ENCODE measurements around the gene CHRD.
A peak's percentile ranks its signal among the peaks of the same experiment; 100 is the strongest.

The CHRD gene

GRCh38 chr3:184346480-184347190, 33.2 kb upstream of the CHRD start:
- DNase-seq = no peak

DNA sequence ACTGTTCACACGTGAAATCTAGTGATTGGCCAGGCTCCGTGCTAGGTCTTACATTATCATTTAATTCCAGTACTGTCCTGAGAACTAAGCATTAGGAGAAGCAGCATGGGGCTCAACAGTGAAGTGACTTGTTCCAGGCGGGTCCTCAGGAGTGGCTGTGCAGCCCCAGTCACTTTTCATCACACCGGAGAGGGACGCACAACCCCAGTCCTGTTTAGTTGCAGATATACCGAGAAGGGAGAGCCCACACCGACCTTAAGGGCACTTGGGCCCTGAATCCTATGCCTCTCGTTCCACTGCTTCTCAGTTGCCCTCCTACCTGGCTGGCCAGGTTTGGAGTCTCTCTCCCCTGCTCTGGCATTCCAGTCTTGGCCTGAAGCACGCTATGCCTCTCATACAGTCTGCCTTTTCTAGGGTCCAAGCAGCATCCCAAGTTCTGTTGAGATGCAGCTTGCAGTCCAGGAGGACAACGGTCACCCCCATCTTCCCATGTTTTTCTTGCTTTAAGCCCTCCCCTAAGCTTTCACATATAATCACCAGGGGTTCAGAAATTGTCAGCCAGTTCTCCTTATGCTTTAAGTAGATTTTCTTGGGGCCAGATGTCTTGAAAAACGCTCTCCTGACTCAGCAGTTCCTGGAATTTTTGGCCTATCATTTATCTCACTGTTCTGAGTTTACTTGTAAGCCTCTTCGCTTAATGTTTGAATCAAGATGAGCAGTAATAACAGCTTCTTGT, 32.4 kb upstream of the CHRD start:
- DNase-seq = no peak

- no peak for DNase-seq
Measured at GRCh38 chr3:184348057-184348382, 31.8 kb upstream of the CHRD start.

- peak in 11 of 56 donors; percentile 8 to 64 (median 27) for DNase-seq
Measured at GRCh38 chr3:184349563-184350470, 30.0 kb upstream of the CHRD start.

GRCh38 chr3:184350618-184351017, 29.2 kb upstream of the CHRD start:
- no peak for DNase-seq

GRCh38 chr3:184351511-184352148, 28.2 kb upstream of the CHRD start:
- peak in 1 of 56 donors; percentile 24 for DNase-seq

GRCh38 chr3:184352149-184352785, 27.6 kb upstream of the CHRD start:
- no peak for DNase-seq

DNA sequence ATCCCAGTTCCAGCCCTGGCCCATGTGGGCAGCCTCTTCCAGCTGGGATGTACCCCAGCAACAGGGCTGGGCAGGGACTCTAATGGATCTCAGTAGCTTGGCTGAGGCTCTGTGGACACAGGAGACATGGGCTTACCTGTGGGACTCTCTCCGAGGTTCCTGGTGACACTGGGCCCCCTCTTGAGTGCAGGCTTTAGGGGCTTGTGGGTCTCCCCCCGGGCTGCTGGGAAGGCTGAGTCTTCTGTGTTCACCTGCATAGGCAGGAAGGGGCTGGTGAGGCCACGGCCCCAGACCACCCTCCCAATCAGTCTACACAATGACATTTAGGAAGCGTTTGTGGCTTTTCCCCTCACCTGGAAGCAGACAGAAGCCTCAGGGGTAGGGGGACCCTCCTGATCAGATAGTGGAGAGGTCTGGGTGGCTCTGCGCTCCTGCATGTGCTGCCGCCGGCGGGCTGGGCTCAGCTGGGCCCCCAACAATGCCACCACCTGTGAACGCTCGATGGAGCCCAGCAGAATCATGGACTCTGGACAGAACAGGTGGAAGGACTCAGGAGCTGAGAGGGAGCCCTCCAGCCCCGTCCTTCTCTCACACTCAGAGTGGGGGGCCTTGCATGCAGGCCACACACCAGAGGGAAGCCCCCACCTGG, 26.8 kb upstream of the CHRD start:
- DNase-seq = no peak

DNA sequence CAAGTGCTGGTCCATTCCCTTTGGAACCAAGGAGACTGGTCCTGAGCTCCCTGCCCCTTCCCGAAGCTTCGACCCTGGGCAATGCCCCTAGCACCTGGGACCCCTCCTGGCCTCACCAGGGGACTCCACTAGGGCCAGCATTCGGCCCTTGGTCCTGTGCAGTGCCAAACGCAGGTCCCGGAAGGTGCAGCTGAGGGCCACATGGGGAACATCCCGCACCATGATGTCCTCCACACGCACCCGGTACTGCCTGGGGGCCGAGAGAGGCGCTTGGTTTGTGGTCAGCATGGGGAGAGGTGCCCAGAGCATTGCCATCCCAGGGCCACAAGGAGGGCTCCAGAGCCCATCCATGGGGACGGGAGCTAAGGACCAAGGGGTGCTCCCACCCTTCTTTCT, 26.3 kb upstream of the CHRD start:
- DNase-seq = no peak

GRCh38 chr3:184354121-184354728, 25.6 kb upstream of the CHRD start:
- peak in 22 of 56 donors; percentile 9 to 71 (median 30) for DNase-seq

DNA sequence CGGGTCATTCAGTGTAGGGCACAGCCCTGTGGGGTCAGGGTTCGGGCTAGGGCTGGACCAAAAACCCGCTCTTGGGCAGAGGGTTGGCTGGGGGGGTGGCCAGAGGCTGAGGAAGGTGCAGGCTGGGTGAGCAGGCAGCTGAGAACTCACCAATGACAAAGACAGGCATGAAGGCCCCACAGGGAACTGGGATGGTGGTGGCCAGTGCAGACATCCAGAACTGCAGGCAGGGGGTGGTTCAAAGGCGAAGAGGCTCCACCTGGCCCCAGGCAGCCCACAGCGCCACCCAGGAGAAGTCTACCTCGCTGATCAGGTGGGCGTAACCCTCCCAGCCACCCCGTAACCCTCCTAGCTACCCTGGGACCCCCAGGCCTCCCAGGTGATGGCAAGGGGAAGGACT, 25.1 kb upstream of the CHRD start:
- DNase-seq = no peak

DNA sequence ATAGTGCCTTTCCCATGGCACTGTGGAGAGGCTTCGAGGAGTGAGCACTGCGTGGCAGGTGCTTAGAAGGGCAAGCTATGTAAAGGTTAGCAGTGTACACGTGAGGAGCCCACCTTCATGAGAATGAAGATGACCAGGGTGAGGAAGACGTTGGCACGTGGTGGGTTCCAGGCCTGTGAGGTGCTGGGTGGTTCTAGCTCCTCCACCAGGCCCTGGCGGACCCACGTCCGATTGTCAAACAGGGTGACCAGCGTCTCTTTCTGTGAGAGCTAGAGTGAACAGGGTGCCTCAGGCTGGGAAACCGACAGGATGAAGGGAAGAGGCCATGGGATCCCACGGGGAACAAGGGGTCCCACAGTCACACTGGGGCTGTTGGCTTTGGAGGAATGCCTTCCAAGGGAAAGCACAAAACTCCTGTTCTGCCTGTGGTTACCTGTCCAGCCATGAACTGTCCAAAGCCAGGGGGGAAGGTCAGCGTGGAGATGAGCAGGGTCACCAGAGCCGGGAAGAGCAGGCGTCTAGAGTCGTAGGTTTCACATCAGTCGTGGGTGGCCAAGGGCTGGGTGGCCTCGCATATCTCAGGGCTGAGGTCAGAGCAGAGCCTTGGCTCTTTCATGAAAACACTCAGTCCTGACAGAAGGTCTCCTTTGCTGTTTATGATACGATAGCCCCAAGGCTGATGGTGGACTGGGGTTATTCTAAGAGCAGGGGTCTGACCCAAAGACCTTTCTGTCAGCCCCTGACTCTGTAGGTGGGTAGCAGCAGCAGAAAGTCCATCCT, 24.4 kb upstream of the CHRD start:
- no peak for DNase-seq

GRCh38 chr3:184357248-184358123, 22.4 kb upstream of the CHRD start:
- no peak for DNase-seq

DNA sequence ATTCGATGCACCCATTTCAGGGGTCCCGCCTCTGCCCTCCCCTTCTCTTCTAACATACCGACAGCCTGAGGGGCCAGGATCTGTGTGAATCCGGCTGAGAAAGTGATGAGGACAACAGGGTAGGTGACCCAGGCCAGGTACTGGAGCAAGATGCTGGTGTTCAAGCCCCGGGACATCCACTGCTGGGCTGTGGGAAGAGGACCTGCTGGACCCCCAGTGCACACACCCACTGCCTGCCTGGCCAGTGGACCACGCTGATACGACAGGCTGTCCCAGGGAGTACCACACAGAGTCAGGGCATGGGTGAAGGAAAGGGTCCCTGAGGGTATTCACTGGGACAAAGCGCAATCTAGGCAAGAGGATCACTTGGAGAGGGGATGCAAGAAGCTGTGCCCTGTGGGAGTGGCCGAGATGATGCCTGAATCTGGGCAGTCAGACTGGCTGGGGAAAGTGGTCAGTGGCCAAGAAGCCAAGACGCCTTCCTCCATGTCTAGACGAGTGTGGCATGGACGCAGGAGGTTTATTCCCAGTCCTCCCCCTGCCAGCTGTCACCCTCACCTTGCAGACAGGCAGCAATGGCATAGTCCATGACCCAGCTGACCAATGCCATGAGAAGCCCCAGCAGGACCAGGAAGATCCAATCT, 21.6 kb upstream of the CHRD start:
- no peak for DNase-seq

GRCh38 chr3:184358921-184359350, 20.9 kb upstream of the CHRD start:
- DNase-seq = no peak

DNA sequence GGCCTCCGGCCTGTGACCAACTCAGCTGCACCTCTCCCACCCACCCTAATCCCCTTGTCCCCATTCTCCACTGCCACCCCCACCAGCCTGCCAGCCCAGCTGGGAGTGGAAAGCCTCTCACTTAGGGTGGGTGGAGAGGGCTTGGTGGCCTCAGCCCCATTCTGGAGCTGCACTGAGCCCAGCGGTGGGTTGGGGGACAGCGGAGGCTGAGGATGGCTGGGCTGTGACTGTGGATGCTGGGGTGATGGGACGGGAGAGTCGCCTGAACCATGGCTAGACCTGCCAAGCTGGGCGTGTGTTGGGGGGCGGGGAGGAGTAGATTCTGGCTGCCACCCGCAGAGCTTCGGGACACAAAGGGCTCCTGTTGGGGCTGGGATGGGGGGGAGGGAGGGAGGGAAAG, 20.2 kb upstream of the CHRD start:
- DNase-seq = peak in 50 of 56 donors; percentile 11 to 87 (median 62)

Measured in amygdala (tissue), 56 donors.